HL-60 (cell line): ENCODE data around the gene PAK4.

Source experiments
- DNase-seq, 2 experiments: peaks; one replicate each; pipeline ENCODE4 v3.0.0-alpha.2; 2010 to 2020; ENCODE audit warnings: low read depth in 1 of 2, low spot score in 1 of 2
- H3K27ac ChIP-seq: fragments of 250-450 bp; sonication (Bioruptor Pico); replicated peaks from 2 replicates; pipeline ENCODE4 v1.5.1; 2020; ENCODE audit warnings: mild to moderate bottlenecking, moderate library complexity
- H3K27me3 ChIP-seq: fragments of 250-450 bp; sonication (Bioruptor Pico); 2 replicates; pipeline ENCODE4 v1.5.1; 2021; ENCODE audit warnings: mild to moderate bottlenecking, moderate library complexity; ENCODE audit not compliant: insufficient read depth, poor library complexity, severe bottlenecking
- H3K4me3 ChIP-seq: replicated peaks from 2 replicates; pipeline ENCODE4 v1.5.1; 2011; ENCODE audit warnings: mild to moderate bottlenecking, control low read depth, low read length; ENCODE audit not compliant: insufficient read depth
- CTCF ChIP-seq: IDR thresholded peaks from one replicate; pipeline ENCODE4 v1.5.1; 2011; ENCODE audit warnings: low read length, control low read depth, inconsistent platforms; ENCODE audit not compliant: insufficient read depth
- GABPA ChIP-seq: IDR thresholded peaks from 2 replicates; pipeline ENCODE4 v1.6.1; 2012; ENCODE audit warnings: low read depth
- POLR2AphosphoS5 ChIP-seq: IDR thresholded peaks from 2 replicates; pipeline ENCODE4 v1.6.1; 2012; ENCODE audit warnings: low read depth
- REST ChIP-seq: IDR thresholded peaks from 2 replicates; pipeline ENCODE4 v1.6.1; 2012; ENCODE audit warnings: low read depth; ENCODE audit not compliant: insufficient replicate concordance
- SPI1 ChIP-seq: IDR thresholded peaks from 2 replicates; pipeline ENCODE4 v1.6.1; 2012; ENCODE audit warnings: low read depth, mild to moderate bottlenecking, borderline replicate concordance

Gene PAK4

GRCh38 chr19:39170386-39171231 lies 45.0 kb downstream of the PAK4 start:
- TF ChIP-seq SPI1 (no peak), CTCF (no peak)
- Histone ChIP-seq H3K27ac (no peak overlapping the region), H3K27me3 (no peaks in the 10 kb centered on the region), H3K4me3 (no peak overlapping the region)
- DNase-seq = no peak

DNA sequence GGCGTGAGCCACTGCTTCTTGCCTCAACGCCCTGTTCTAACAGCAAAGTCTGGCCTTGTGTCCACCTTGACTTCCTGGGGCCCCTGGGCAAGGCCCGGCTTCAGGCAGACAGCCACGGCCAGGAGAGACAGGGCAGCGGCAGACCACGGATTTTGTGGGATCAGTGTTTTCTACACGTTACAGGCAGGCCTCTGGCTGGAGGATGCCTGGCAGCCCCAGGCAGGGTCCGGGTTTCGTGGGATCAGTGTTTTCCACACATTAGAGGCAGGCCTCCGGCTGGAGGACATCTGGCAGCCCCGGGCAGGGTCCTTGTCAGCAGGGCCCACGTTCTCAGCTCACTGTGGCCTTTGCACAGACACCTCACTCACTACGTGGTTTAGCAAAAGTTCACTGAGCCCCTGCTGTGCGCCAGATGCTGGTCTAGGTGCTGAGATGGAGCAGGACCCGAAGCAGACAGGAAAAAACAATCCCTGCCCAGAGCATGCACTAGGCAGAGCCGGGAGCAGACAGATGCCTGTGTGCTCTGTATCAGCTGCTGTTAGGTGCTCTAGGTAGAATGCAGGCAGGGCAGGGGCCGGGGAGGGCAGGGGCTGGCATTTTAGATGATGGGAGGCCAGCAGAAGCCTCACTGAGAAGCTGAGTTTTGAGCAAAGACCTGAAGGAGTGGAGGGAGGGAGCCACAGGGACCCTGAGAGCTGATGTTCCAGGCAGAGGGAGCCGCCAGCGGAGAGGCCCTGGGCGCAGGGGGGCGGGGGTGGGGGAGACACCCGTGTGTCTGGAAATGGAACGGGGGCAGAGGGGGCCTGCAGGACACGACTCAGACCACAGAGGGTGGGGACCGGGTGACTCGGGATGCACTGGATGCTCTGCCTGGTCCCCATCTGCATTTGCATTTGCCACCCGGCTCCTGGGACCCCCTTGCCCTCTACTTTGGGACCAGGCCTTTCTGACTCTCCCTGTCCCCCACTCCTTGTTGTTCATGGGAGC lies 46.2 kb downstream of the PAK4 start:
- Histone ChIP-seq H3K27me3 (no peaks in the 10 kb centered on the region), H3K27ac (no peak overlapping the region), H3K4me3 (no peak overlapping the region)
- no peak for DNase-seq
- TF ChIP-seq SPI1 (no peak), REST (no peak), GABPA (no peak), POLR2AphosphoS5 (no peak), CTCF (no peak)

- H3K27me3 ChIP-seq = no peaks in the 10 kb centered on the region
- no peak overlapping the region for H3K4me3 ChIP-seq
- no peak for DNase-seq
- no peak overlapping the region for H3K27ac ChIP-seq
- TF ChIP-seq CTCF (no peak), POLR2AphosphoS5 (no peak), REST (no peak), SPI1 (no peak), GABPA (no peak)
These were observed 47.3 kb downstream of the PAK4 start for GRCh38 chr19:39172700-39173501.
